Measurements from ENCODE around the gene AQP2. TPM values are rescaled to one million over a fixed set of nuclear protein-coding genes. Genes with fewer than 3 reads are reported as not detected.

Gene AQP2
- total RNA-seq, 2 donors from 2014 or later = not detected

DNA sequence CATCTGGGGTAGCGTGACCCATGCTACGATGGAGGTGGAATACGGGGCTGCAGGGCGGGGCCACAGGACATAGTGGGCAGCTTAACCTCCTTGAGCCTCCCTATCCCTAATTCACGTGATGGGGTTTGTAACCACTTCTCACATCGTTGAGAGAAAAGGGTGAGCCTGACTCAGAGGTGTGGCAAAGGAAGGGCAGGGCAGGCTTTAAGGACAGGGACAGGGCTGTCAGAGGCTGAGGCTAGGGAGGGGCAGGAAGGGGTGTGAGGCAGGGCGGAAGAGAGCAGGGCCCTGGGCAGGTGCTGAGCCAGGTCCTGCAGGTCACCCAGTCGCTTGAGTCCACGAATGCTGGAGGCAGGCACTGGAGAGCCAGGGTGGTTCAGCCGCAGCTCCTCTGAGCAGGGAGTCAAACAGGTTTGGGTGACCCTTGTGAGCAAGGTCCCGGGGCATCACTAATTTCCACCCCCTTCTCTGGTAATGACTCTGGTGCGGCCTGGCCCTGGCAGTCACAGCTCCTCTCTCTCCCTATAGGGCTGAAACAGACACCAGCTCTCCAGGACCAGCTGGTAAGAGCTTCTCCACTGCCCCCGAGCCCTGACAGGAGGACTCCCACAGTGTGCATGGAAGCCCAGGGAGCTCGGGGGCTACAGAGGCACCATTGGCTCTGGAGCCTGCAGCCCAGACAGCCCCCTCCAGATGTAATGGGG lies 7.5 kb upstream of the AQP2 start:
- Histone ChIP-seq H3K27me3 (ENCODE audit: control insufficient read depth, insufficient read depth, low read length, poor library complexity, severe bottlenecking) (peaks cover 48% of the 10 kb centered on the region), H3K9ac (ENCODE audit: extremely low read depth, low read length, poor library complexity, severe bottlenecking) (no peak overlapping the region), H3K9me3 (ENCODE audit: control insufficient read depth, low read length) (no peaks in the 10 kb centered on the region), H3K36me3 (ENCODE audit: control insufficient read depth, insufficient read depth, low read length) (no peaks in the 10 kb centered on the region), H3K27ac (ENCODE audit: low read depth, low read length) (no peak overlapping the region), H3K4me1 (ENCODE audit: control insufficient read depth, insufficient read depth, low read length) (peaks cover 6% of the 10 kb centered on the region), H3K4me3 (ENCODE audit: low read length) (no peak overlapping the region)
- no peaks in the 10 kb centered on the region for H3K36me3 Mint-ChIP-seq (ENCODE audit: low read depth)
- 85 to 87% methylated on average over 7 to 14 of the region's 14 CpGs for WGBS, 2 experiments (ENCODE audit: insufficient coverage in 1 of 2, insufficient read length in 1 of 2)
- DNase-seq = peak; percentile 82
- no peak overlapping the region for H3K4me3 Mint-ChIP-seq
- TF ChIP-seq CTCF (conservative IDR thresholded peaks at IDR 0.05) = no peak
- no peaks in the 10 kb centered on the region for H3K9me3 Mint-ChIP-seq
- H3K4me1 Mint-ChIP-seq = peaks cover 17% of the 10 kb centered on the region
- H3K27ac Mint-ChIP-seq = no peak overlapping the region
- H3K27me3 Mint-ChIP-seq (ENCODE audit: insufficient read depth) = peaks cover 76% of the 10 kb centered on the region

DNA sequence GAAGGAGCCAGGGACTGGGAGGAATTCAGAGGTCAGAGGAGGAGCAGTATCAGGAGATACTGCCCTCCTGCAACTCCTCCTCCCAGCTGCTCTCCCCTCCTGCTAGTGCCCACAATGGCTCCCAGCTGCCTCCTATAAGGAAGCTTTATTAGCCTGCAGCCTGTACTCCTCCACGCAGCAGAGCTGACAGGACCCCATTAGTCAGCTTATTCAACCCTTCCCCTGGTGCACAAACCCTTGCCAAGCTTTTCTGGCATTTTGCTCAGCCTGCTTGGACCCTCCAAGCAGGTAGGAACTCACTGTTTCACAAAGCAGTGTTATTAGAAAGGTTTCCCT lies 6.9 kb upstream of the AQP2 start:
- H3K36me3 Mint-ChIP-seq (ENCODE audit: low read depth) = no peaks in the 10 kb centered on the region

GRCh38 chr12:49944046-49944445 lies 6.5 kb upstream of the AQP2 start:
- no peak overlapping the region for H3K9ac ChIP-seq (ENCODE audit: extremely low read depth, low read length, poor library complexity, severe bottlenecking)
- no peaks in the 10 kb centered on the region for H3K9me3 Mint-ChIP-seq
- no peak overlapping the region for H3K4me3 Mint-ChIP-seq
- H3K27ac ChIP-seq (ENCODE audit: low read depth, low read length) = no peak overlapping the region
- TF ChIP-seq CTCF (conservative IDR thresholded peaks at IDR 0.05) = no peak
- H3K4me3 ChIP-seq (ENCODE audit: low read length) = no peak overlapping the region
- peak; percentile 37 for DNase-seq
- H3K36me3 ChIP-seq (ENCODE audit: control insufficient read depth, insufficient read depth, low read length) = no peaks in the 10 kb centered on the region
- peaks cover 17% of the 10 kb centered on the region for H3K4me1 Mint-ChIP-seq
- H3K36me3 Mint-ChIP-seq (ENCODE audit: low read depth) = no peaks in the 10 kb centered on the region
- 90 to 96% methylated on average over 3 to 5 of the region's 5 CpGs for WGBS, 2 experiments (ENCODE audit: insufficient coverage in 1 of 2, insufficient read length in 1 of 2)
- H3K27me3 ChIP-seq (ENCODE audit: control insufficient read depth, insufficient read depth, low read length, poor library complexity, severe bottlenecking) = peaks cover 57% of the 10 kb centered on the region
- peaks cover 6% of the 10 kb centered on the region for H3K4me1 ChIP-seq (ENCODE audit: control insufficient read depth, insufficient read depth, low read length)
- peaks cover 86% of the 10 kb centered on the region for H3K27me3 Mint-ChIP-seq (ENCODE audit: insufficient read depth)
- no peaks in the 10 kb centered on the region for H3K9me3 ChIP-seq (ENCODE audit: control insufficient read depth, low read length)
- no peak overlapping the region for H3K27ac Mint-ChIP-seq

More for the DNA sequence above, 6.9 kb upstream of the AQP2 start:
- no peak overlapping the region for H3K4me3 ChIP-seq (ENCODE audit: low read length)
- DNase-seq = peak; percentile 47
- H3K9ac ChIP-seq (ENCODE audit: extremely low read depth, low read length, poor library complexity, severe bottlenecking) = no peak overlapping the region
- peaks cover 81% of the 10 kb centered on the region for H3K27me3 Mint-ChIP-seq (ENCODE audit: insufficient read depth)
- TF ChIP-seq CTCF (conservative IDR thresholded peaks at IDR 0.05) = no peak
- H3K4me3 Mint-ChIP-seq = no peak overlapping the region
- no peaks in the 10 kb centered on the region for H3K9me3 Mint-ChIP-seq
- peaks cover 53% of the 10 kb centered on the region for H3K27me3 ChIP-seq (ENCODE audit: control insufficient read depth, insufficient read depth, low read length, poor library complexity, severe bottlenecking)
- H3K36me3 ChIP-seq (ENCODE audit: control insufficient read depth, insufficient read depth, low read length) = no peaks in the 10 kb centered on the region
- peaks cover 17% of the 10 kb centered on the region for H3K4me1 Mint-ChIP-seq
- peaks cover 6% of the 10 kb centered on the region for H3K4me1 ChIP-seq (ENCODE audit: control insufficient read depth, insufficient read depth, low read length)
- no peak overlapping the region for H3K27ac ChIP-seq (ENCODE audit: low read depth, low read length)
- WGBS, 2 experiments (ENCODE audit: insufficient coverage in 1 of 2, insufficient read length in 1 of 2) = 88% methylated on average over 1 of the region's 1 CpG; no CpG with 5 or more reads in 1 of the 2 experiments
- no peaks in the 10 kb centered on the region for H3K9me3 ChIP-seq (ENCODE audit: control insufficient read depth, low read length)
- no peak overlapping the region for H3K27ac Mint-ChIP-seq
